Esophagus squamous epithelium (tissue), 4 donors: ENCODE data around the gene RAPGEF3.

Source experiments
- CTCF ChIP-seq, 6 experiments: fragments of 450-650 bp in 4 of 6; fragments of 200-600 bp in 2 of 6; sonication (generic) in 2 of 6; IDR thresholded peaks; one replicate each; pipeline ENCODE4 v1.5.1; 2016 to 2019; ENCODE audit warnings: antibody characterized with exemption in 6 of 6, mild to moderate bottlenecking in 4 of 6, moderate library complexity in 4 of 6
- POLR2A ChIP-seq, 4 donors: fragments of 450-650 bp; IDR thresholded peaks; one replicate each; pipeline ENCODE4 v1.6.1; 2017; ENCODE audit warnings: antibody characterized with exemption in 4 of 4, mild to moderate bottlenecking in 4 of 4, moderate library complexity in 3 of 4

DNA sequence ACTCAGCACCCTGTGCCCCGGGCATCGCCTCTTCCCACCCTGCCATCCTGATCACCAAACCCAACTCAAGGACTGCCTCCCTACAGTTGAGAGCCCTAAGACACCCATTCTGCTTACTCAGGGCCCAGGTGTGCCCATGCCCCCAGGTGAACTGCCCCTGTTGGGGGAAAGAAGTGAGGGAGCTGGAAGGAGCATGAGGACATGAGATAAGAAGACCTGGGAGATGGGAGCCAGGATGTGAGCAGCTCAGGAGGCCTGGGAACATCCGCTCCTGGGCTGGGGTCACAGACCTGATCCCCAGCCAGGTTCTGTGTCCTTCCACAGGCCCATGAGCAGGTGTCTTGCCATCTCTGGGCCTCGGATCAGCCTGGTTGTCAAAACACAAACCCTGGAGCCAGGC is 6.6 kb downstream of the RAPGEF3 start:
- TF ChIP-seq CTCF (IDR thresholded peaks at IDR 0.05) (no peak), POLR2A (IDR thresholded peaks at IDR 0.05) (no peak)
